HG02884 (cell line): ENCODE results near the gene FARS2.

ENCODE experiments used
- ATAC-seq: cut with Tn5 transposase; IDR thresholded peaks from one replicate; pipeline ENCODE4 v1.9.1; 2021; ENCODE audit warnings: mild to moderate bottlenecking, moderate library complexity; ENCODE audit not compliant: unreplicated experiment

The FARS2 gene

DNA sequence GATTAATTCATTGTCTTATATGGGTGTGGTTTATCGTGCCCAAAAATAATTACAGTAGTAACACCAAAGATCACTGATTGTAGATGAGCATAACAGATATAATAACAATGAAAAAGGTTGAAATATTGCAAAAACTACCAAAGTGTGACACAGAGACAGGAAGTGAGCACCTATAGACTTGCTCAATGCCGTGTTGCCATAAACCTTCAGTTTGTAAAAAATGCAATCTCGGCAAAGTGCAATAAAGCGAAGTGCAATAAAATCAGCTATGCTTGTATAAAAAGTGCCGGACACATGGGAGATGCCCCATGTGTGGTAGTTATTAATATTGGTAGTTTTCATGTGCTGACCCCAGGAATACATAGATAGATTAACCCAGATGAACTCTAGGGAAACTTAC is 552.8 kb downstream of the FARS2 start:
- no peak for ATAC-seq

DNA sequence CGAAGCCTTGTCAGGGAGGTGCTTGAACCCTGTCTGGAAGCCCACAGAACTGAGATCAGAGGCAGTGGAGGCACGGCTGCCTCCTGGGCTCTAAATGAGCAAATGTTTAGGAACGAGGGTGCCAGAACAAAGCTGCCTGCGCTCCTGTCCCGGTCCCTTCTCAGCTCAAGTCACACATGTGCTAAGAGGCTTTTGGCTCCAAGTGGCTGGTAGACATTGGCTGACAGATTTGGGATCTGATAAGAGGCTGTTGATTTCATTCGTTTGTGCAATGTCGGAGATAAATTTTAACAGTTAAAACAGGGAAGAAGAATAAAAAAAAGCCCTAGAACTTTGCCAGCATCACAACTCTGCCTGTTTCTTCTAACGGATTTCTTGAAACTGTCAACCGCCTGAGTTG is 553.6 kb downstream of the FARS2 start:
- ATAC-seq: no peak

DNA sequence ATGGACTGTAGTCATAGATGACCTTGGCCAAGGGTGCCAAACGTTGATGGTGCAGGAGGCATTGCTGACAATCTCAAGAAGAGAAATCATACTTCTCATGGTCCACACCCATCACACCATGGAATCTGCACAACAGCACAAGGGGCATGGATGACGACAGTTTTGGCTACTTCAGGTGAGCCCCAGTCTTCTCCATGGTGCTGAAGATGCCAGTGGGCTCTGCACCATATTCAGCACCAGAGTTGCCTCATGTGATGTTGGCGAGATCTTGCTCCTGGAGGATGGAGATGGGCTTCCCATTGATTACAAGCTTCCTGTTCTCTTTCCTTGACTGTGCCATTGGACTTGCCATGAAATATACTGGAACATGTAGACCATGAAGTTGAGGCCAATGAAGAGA is 556.6 kb downstream of the FARS2 start:
- ATAC-seq: no peak

DNA sequence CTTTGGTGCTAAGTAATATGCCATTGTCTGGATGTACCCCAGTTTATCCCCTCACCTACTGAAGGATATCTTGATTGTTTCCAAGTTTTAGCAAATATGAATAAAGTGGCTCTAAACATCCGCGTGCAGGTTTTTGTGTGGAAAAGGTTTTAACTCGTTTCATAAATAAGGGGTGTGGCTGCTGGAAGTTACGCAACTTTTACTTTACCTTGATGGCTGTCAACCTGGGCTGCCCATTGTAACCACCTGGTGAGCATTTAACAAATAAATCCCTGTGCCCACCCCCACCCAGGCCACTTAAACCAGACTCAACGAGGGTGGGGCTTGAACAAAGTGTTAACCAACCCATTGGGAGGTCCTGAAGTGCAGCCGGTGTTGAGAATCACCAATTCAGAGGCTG is 557.6 kb downstream of the FARS2 start:
- ATAC-seq: no peak
